RWPE2 (cell line): ENCODE measurements around the gene HIRIP3.
"Not testable (repeated sequence)": the region's sequence is repeated elsewhere in the genome, so short reads cannot be mapped to it uniquely, and the experiment has no call there.

Experiments
- ATAC-seq: fragments of 200-7000 bp; cut with Tn5 transposase; 3 replicates; pipeline ENCODE4 v1.9.1; 2021; ENCODE audit warnings: low read depth
- DNase-seq: peaks from one replicate; pipeline ENCODE4 v3.0.0-alpha.2; 2020; ENCODE audit warnings: low spot score
- H3K27ac ChIP-seq: fragments of 450-650 bp; 2 replicates; pipeline ENCODE4 v1.5.1; 2017; ENCODE audit warnings: mild to moderate bottlenecking; ENCODE audit not compliant: poor library complexity, severe bottlenecking
- H3K27me3 ChIP-seq: fragments of 250-450 bp; sonication (Bioruptor Pico); 2 replicates; pipeline ENCODE4 v1.5.1; 2021; ENCODE audit warnings: mild to moderate bottlenecking, moderate library complexity; ENCODE audit not compliant: insufficient read depth, poor library complexity, severe bottlenecking
- H3K36me3 ChIP-seq: fragments of 250-450 bp; sonication (Bioruptor Pico); 2 replicates; pipeline ENCODE4 v1.5.1; 2020; ENCODE audit warnings: low read depth, mild to moderate bottlenecking, moderate library complexity
- H3K4me1 ChIP-seq: fragments of 250-450 bp; sonication (Bioruptor Pico); 2 replicates; pipeline ENCODE4 v1.5.1; 2021; ENCODE audit warnings: mild to moderate bottlenecking, moderate library complexity; ENCODE audit not compliant: insufficient read depth, poor library complexity, severe bottlenecking
- H3K4me3 ChIP-seq: fragments of 250-450 bp; sonication (Bioruptor Pico); 2 replicates; pipeline ENCODE4 v1.5.1; 2021; ENCODE audit warnings: mild to moderate bottlenecking, moderate library complexity; ENCODE audit not compliant: severe bottlenecking
- H3K9me3 ChIP-seq: fragments of 250-450 bp; sonication (Bioruptor Pico); 2 replicates; pipeline ENCODE4 v1.5.1; 2021; ENCODE audit warnings: mild to moderate bottlenecking, moderate library complexity; ENCODE audit not compliant: severe bottlenecking
- TF ChIP-seq, protein P1 (sequence below): fragments of 450-650 bp; IDR thresholded peaks from one replicate; pipeline ENCODE4 v1.5.1; 2017; ENCODE audit warnings: mild to moderate bottlenecking, moderate library complexity; ENCODE audit not compliant: poor library complexity, severe bottlenecking

Gene HIRIP3, protein sequence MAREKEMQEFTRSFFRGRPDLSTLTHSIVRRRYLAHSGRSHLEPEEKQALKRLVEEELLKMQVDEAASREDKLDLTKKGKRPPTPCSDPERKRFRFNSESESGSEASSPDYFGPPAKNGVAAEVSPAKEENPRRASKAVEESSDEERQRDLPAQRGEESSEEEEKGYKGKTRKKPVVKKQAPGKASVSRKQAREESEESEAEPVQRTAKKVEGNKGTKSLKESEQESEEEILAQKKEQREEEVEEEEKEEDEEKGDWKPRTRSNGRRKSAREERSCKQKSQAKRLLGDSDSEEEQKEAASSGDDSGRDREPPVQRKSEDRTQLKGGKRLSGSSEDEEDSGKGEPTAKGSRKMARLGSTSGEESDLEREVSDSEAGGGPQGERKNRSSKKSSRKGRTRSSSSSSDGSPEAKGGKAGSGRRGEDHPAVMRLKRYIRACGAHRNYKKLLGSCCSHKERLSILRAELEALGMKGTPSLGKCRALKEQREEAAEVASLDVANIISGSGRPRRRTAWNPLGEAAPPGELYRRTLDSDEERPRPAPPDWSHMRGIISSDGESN

DNA sequence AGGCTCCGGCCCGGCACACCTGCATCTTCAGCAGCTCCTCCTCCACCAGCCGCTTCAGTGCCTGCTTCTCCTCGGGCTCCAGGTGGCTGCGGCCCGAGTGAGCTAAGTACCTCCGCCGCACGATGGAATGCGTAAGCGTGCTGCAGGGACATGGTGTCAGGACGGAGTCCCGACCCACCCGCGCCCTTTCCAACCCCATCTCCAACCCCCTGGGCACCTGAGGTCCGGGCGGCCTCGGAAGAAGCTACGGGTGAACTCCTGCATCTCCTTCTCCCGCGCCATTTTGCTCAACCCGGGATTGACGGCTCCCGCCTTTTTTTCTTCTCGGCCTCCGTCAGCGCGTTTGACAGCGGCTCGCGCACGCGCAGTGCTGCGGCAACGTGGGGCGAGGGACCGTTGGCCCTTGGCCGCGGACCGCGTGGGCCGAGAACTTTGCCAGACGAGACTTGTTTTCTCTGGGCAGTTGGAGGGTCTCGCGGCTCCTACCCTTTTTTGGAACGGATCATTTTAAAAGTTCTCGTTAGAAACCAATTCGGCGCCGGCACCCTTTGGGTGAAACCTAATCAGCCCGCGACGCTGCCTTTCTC lies at the start of gene HIRIP3:
Gene HIRIP3 (minus strand): TSS at position 294 of the 587 bp plus-strand sequence. CDS start 12 bp downstream, at position 282.
- peak; percentile 30 for ATAC-seq
- Histone ChIP-seq H3K4me3 (peak within 1 kb of the TSS; percentile 77), H3K36me3 (peaks cover 19% of the 10 kb centered on the region), H3K27ac (peak within 1 kb of the TSS; percentile 89), H3K4me1 (peaks cover 5% of the 10 kb centered on the region), H3K9me3 (no peaks in the 10 kb centered on the region), H3K27me3 (no peaks in the 10 kb centered on the region)
- DNase-seq: peak; percentile 86
- TF ChIP-seq, protein P1, sequence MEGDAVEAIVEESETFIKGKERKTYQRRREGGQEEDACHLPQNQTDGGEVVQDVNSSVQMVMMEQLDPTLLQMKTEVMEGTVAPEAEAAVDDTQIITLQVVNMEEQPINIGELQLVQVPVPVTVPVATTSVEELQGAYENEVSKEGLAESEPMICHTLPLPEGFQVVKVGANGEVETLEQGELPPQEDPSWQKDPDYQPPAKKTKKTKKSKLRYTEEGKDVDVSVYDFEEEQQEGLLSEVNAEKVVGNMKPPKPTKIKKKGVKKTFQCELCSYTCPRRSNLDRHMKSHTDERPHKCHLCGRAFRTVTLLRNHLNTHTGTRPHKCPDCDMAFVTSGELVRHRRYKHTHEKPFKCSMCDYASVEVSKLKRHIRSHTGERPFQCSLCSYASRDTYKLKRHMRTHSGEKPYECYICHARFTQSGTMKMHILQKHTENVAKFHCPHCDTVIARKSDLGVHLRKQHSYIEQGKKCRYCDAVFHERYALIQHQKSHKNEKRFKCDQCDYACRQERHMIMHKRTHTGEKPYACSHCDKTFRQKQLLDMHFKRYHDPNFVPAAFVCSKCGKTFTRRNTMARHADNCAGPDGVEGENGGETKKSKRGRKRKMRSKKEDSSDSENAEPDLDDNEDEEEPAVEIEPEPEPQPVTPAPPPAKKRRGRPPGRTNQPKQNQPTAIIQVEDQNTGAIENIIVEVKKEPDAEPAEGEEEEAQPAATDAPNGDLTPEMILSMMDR: no peak

DNA sequence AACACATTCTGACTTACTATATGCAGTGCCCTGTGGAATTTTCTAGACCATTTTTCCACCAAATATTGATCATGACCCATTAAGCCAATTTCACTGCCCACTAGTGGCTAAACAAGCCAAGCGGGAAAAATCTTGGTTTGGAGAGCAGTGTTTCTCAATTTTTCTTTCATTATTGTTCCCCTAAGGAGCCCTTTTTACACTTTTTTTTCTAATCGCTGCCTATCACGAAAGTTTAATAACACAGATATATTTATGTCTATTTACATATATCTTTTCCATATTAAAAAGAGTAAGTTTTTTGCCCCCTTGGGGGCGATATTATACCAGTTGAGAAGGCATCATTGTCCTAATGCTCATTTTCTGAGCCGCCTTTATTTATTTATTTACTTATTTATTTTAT lies 46.4 kb upstream of the HIRIP3 start:
- Histone ChIP-seq H3K4me1 (no peaks in the 10 kb centered on the region), H3K9me3 (no peaks in the 10 kb centered on the region), H3K36me3 (no peaks in the 10 kb centered on the region), H3K27ac (no peak overlapping the region), H3K4me3 (no peak overlapping the region), H3K27me3 (no peaks in the 10 kb centered on the region)
- ATAC-seq (no peak), DNase-seq (no peak)
- TF ChIP-seq, protein P1: peak; percentile 80

DNA sequence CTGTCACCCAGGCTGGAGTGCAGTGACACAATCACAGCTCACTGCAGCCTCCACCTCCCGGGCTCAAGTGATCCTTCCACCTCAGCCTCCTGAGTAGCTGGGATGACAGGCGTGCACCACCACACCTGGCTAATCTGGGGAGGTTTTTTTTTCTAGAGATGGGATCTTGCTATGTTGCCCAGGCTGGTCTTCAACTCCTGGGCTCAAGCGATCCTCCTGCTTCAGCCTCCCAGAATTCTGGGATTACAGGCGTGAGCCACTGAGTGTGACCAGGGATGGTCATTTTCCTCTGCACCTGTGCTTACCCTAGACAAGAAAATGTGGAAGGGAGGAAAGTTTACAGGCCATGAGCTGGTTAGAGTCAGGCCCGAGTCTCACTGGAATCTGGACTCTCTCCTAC lies 45.3 kb upstream of the HIRIP3 start:
- not testable (repeated sequence) for DNase-seq, H3K4me3 ChIP-seq, ATAC-seq, H3K9me3 ChIP-seq, H3K27ac ChIP-seq, H3K27me3 ChIP-seq, H3K36me3 ChIP-seq, H3K4me1 ChIP-seq

DNA sequence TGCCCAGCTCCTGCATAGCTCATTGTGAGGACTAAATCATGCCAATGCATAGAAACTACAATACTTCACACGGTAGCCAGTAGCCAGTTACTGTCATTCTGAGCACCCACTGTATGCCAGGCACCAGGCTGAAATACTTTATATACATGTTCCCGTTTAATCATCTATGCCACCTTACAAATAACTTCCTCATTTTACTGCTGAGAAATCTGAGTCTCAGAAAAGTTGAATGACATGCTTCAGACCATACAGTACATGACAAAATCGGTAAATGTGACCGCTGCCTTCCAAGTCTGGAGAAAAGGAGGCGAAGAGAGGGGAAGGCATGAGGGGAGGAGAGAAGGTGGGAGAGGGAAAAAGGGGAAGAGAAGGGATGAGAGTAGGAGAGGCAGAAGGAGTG lies 44.8 kb upstream of the HIRIP3 start:
- TF ChIP-seq, protein P1: no peak
- no peak overlapping the region for H3K4me3 ChIP-seq
- H3K4me1 ChIP-seq: no peaks in the 10 kb centered on the region
- DNase-seq (no peak), ATAC-seq (no peak)
- H3K9me3 ChIP-seq: no peaks in the 10 kb centered on the region
- no peaks in the 10 kb centered on the region for H3K36me3 ChIP-seq
- H3K27ac ChIP-seq: no peak overlapping the region
- H3K27me3 ChIP-seq: no peaks in the 10 kb centered on the region

DNA sequence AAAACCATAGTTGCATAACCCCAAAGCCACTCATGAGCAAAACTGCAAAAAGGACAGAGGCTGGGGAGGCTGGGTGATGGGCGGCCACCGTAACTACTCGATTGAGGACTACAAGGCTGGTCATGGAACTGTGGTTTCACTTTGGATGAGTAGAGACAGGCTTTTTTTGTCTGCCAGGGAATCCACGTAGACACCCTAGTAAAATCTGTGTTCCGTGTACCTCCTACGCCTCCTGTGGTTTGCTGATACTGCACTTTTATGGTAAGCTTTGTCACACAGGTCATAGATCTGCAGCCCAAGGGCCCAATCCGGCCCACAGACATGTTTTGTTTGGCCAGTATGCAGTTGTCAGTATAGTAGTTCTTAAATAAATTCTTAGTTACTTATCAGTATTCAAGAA lies 37.9 kb upstream of the HIRIP3 start:
- no peak for DNase-seq
- Histone ChIP-seq H3K4me1 (no peaks in the 10 kb centered on the region), H3K27me3 (peaks cover 8% of the 10 kb centered on the region), H3K27ac (no peak overlapping the region), H3K36me3 (no peaks in the 10 kb centered on the region), H3K4me3 (no peak overlapping the region), H3K9me3 (no peaks in the 10 kb centered on the region)
- ATAC-seq: no peak
- TF ChIP-seq, protein P1: no peak
